Stomach smooth muscle (tissue), 2 donors: ENCODE data around the gene MED4.
A peak's percentile ranks its signal among the peaks of the same experiment; 100 is the strongest.

ENCODE experiments used
- H3K27ac ChIP-seq: one replicate; pipeline ENCODE4 v1.7.0; 2013; ENCODE audit warnings: mild to moderate bottlenecking, low read length, inconsistent platforms
- H3K27me3 ChIP-seq, 2 donors: one replicate each; pipeline ENCODE4 v1.7.0; 2013; ENCODE audit warnings: low read length in 2 of 2; ENCODE audit not compliant: insufficient read depth in 2 of 2, control insufficient read depth in 1 of 2
- H3K36me3 ChIP-seq, 2 donors: one replicate each; pipeline ENCODE4 v1.7.0; 2013; ENCODE audit warnings: low read length in 2 of 2; ENCODE audit not compliant: control insufficient read depth in 2 of 2, insufficient read depth in 2 of 2
- H3K4me1 ChIP-seq: one replicate; pipeline ENCODE4 v1.7.0; 2013; ENCODE audit warnings: low read length; ENCODE audit not compliant: control insufficient read depth, insufficient read depth
- H3K4me3 ChIP-seq, 2 donors: one replicate each; pipeline ENCODE4 v1.7.0; 2013; ENCODE audit warnings: low read length in 2 of 2
- H3K9ac ChIP-seq, 2 donors: one replicate each; pipeline ENCODE4 v1.7.0; 2013; ENCODE audit warnings: low read length in 2 of 2, mild to moderate bottlenecking in 1 of 2
- H3K9me3 ChIP-seq, 2 donors: one replicate each; pipeline ENCODE4 v1.7.0; 2013; ENCODE audit warnings: low read length in 2 of 2; ENCODE audit not compliant: control insufficient read depth in 2 of 2
- donor health status: healthy.
- donor health status: Pancreatic carcinoma.

MED4 gene, protein sequence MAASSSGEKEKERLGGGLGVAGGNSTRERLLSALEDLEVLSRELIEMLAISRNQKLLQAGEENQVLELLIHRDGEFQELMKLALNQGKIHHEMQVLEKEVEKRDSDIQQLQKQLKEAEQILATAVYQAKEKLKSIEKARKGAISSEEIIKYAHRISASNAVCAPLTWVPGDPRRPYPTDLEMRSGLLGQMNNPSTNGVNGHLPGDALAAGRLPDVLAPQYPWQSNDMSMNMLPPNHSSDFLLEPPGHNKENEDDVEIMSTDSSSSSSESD

DNA sequence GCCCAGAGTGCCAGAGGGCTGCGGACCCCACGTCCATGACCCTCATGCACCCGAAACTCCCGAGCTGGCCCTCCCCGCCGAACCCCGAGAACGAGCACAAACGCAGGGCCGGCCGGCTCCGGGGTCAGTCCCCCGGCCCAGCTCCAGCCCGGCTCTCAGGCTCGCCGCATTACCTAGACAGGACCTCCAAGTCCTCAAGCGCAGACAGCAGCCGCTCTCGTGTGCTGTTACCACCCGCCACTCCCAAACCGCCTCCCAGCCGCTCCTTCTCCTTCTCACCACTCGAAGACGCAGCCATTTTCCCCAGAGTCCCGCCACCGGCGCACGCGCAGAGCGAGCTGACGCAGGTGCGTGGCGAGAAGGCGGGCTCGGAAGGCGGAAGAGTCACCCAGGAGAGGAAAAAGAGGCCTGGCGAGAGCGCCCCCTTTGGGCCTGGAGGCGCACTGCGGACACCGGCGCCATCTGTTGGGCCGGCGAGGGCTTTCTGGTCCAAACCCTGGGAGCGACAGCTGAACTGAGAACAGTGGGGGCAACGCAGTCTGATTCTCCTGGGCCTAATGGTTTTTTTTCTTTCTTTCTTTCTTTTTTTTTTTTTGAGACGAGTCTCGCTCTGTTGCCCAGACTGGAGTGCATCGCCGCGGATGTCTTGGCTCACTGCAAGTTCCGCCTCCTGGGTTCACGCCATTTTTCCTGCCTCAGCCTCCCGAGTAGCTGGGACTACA lies at the start of gene MED4:
TSS of gene MED4 (minus strand) at position 324 of the 722 bp plus-strand sequence. CDS start at position 298, 26 bp downstream.
- H3K9me3 ChIP-seq = no peaks in the 10 kb centered on the region
- peak within 1 kb of the TSS; percentile 92 to 96 for H3K9ac ChIP-seq
- H3K4me3 ChIP-seq = peak within 1 kb of the TSS; percentile 92 to 94
- H3K27me3 ChIP-seq = no peaks in the 10 kb centered on the region
- H3K27ac ChIP-seq = peak within 1 kb of the TSS; percentile 78
- H3K4me1 ChIP-seq = peaks cover 16% of the 10 kb centered on the region
- H3K36me3 ChIP-seq = no peaks in the 10 kb centered on the region

DNA sequence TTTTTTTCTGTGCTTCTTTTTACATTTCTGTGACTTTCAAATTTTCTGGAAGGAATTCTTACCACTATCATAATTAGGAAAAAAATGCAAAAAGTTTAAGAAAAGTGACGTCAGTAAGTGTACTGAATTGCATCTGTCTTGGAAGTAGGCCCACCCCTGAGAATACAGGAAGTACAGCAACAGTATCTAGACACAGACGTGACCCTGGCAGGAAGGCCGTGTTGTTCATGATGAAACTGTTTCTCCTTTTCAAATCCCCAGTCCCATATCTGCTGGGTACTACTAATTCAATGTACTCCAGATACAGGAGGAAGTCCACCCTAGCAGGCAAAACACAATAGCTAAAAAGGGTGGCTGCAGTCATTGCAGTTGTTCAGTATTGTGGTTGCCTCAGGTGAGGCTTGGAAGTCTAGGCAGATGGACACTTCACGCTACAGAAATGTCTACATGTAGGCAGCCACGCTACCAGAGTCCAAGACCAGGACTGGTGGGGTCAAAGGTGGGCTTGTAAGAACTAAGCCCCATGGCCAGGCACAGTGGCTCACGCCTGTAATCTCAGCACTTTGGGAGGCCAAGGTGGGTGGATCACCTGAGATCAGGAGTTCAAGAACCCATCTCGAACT lies 49.6 kb upstream of the MED4 start:
- Histone ChIP-seq H3K27ac (no peak overlapping the region), H3K4me1 (no peaks in the 10 kb centered on the region)

DNA sequence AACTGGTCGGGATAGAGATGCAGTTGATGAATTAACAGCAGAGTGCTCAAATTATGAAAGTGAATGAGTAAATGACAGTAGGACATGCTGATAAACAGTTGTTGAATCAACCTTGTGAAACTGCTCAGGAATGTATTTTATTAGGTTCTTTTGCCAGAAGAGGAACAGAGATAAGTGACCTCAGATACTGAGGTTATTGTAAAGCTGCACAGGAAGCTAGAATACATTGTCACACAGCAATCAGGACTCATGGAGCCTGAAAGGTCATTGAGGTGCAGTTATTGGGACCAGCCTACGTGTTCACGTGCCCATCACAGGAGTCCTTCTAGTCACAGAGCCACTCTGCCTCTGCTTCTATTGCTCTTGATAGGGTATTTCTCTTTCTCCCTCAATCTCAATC lies 47.5 kb upstream of the MED4 start:
- H3K36me3 ChIP-seq = no peaks in the 10 kb centered on the region
- no peak overlapping the region for H3K4me3 ChIP-seq
- no peak overlapping the region for H3K27ac ChIP-seq
- H3K9ac ChIP-seq = no peak overlapping the region
- no peaks in the 10 kb centered on the region for H3K4me1 ChIP-seq
- H3K9me3 ChIP-seq = no peaks in the 10 kb centered on the region
- no peaks in the 10 kb centered on the region for H3K27me3 ChIP-seq

More for the DNA sequence above, 49.6 kb upstream of the MED4 start:
- Histone ChIP-seq H3K27me3 (no peaks in the 10 kb centered on the region), H3K36me3 (no peaks in the 10 kb centered on the region), H3K4me3 (no peak overlapping the region), H3K9me3 (no peaks in the 10 kb centered on the region), H3K9ac (no peak overlapping the region)

DNA sequence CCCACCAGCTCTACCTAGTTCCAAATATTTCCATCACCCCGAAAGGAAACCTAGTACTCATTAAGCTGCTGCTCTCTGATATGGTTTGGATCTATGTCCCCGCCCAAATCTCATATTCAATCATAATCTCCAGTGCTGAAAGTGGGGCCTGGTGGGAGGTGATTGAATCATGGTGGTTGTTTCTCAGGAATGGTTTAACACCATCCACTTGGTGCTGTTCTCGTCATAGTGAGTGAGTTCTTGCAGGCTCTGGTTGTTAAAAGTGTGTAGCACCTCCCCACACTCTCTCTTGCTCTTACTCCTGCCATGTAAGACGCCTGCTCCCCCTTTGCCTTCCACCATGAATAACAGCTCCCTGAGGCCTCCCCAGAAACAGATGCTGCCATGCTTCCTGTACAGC lies 43.4 kb upstream of the MED4 start:
- Histone ChIP-seq H3K4me3 (no peak overlapping the region), H3K27ac (no peak overlapping the region), H3K9ac (no peak overlapping the region), H3K27me3 (no peaks in the 10 kb centered on the region), H3K9me3 (no peaks in the 10 kb centered on the region), H3K36me3 (no peaks in the 10 kb centered on the region), H3K4me1 (no peaks in the 10 kb centered on the region)

DNA sequence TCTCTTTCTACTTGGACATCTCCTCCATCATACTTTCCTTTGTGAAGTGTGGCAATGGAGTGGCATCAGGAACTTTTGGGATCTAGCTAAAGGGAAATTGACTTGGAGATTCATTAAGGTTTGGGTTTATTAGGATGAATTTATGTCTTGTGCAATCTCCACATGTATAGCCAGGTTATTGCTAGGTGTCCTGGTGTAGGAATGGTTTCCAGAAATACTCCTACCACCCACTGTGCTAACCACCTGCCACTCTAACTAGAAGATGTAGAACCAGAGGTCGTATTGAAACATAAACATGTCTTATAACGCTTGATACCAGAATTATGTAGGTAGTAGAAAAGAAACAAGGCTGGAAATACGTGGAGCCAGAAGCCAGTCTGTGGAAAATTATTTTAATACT lies 38.1 kb upstream of the MED4 start:
- H3K27ac ChIP-seq = no peak overlapping the region
- H3K9ac ChIP-seq = no peak overlapping the region
- H3K9me3 ChIP-seq = no peaks in the 10 kb centered on the region
- H3K36me3 ChIP-seq = no peaks in the 10 kb centered on the region
- no peaks in the 10 kb centered on the region for H3K4me1 ChIP-seq
- no peak overlapping the region for H3K4me3 ChIP-seq
- no peaks in the 10 kb centered on the region for H3K27me3 ChIP-seq

DNA sequence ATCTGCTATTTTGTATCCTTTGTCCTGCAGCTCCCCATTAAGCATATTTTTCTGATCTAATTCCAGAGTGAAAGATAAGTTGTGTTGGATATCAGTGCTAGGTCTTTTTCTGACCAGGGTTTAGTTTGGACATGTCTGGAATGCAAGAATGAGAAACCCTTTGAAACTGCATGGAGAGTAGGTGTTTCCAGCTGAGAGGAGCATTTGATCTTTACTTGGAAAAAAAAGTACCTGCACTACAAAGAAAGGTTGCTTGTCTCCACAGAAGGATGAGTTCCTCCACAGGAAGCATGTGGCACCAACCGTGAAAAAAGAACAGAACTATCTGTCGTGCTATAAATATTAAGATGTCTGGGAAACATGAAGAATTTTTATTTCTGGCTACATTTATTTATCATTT lies 36.6 kb upstream of the MED4 start:
- Histone ChIP-seq H3K9me3 (no peaks in the 10 kb centered on the region), H3K36me3 (no peaks in the 10 kb centered on the region), H3K27me3 (no peaks in the 10 kb centered on the region), H3K4me3 (no peak overlapping the region), H3K4me1 (peaks cover 11% of the 10 kb centered on the region), H3K9ac (no peak overlapping the region), H3K27ac (no peak overlapping the region)

DNA sequence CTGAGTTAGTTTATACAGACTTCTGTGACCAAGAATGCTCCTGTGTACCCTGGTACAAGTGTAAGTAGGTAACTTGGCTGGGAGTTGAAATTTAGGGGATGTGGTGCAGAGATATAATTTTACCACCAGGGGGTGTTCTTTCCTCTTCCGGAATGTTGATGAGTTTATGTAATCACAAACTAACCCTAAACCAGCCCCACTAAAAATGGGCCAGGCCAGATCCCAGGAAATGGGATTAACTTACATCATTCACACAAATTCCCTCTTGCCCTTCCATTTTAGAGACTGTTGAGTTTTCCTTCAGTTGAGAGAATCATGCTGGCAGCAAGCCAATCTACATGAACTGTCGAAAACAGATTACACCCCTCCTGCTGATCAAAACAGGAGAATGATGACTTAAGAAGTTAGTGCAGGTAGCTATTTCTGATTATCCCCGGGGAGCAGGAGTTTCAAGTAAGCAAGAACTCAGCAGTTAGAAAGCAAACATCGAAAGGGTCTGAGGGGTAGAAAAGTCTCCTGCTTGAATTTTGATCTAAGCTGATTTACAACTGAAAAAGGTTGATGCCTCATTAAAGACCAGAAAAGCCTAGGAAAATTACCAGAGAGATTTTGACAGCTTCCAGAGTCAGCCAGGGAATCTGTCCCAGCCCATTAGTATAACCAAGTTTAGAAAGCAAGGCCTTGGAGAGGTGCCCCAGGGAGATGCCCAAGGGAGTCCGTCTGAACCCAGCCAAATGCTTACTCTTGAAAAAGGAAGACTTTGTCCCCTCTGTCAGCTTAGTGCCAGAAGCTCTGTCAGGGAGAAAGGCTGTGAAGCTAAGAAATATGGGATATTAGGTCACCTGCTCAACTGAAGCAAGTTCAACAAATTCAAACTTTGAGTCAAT lies 32.3 kb upstream of the MED4 start:
- Histone ChIP-seq H3K9me3 (no peaks in the 10 kb centered on the region), H3K4me3 (peak overlapping the region in 1 of 2 donors; percentile 17), H3K27ac (peak overlapping the region; percentile 66), H3K9ac (peak overlapping the region in 1 of 2 donors; percentile 36), H3K4me1 (peaks cover 42% of the 10 kb centered on the region), H3K36me3 (no peaks in the 10 kb centered on the region), H3K27me3 (no peaks in the 10 kb centered on the region)

DNA sequence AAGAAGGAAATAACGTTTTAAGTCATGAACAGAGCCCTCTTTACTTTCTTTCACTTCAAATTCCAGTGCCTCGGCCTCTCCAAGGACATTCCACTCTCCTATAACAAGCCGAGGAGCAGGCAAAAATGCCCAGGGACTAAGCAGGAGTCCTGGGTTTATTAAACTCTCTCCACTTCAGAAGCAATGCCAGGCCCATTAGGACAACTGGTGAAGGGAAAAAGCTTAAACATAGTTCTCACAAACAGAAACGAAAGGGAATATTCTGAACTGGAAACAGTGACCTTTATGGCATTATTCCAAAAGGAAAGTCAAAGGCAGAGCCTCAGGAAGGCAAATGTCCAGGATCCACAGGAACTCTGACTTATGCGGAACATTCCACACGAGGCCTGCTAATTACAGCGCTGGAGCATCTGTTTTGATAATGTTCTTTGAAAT lies 30.9 kb upstream of the MED4 start:
- Histone ChIP-seq H3K4me3 (peak overlapping the region; percentile 15 to 29), H3K27ac (peak overlapping the region; percentile 84), H3K9me3 (no peaks in the 10 kb centered on the region), H3K27me3 (no peaks in the 10 kb centered on the region), H3K36me3 (no peaks in the 10 kb centered on the region), H3K9ac (peak overlapping the region in 1 of 2 donors; percentile 29), H3K4me1 (peaks cover 56% of the 10 kb centered on the region)

DNA sequence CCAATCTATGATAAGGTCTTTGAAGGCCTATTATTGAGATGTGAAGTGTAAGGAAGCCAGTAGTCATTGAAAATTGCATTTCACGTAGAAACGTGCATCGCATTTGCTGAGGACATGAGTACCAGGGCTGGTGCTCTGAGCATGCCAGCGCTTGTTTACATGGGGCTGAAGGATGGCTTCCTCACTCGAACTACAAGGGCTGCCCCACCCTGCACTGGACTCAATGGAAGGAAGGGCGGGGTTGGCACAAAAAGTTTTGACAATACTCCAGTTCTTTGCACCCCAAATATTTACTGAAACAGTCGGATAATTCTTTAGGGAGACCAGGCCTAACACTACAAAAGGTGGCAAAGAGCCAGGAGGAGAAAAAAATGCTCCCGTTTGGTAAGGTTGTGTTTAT lies 28.9 kb upstream of the MED4 start:
- H3K9ac ChIP-seq = no peak overlapping the region
- H3K27me3 ChIP-seq = no peaks in the 10 kb centered on the region
- H3K36me3 ChIP-seq = no peaks in the 10 kb centered on the region
- H3K4me3 ChIP-seq = no peak overlapping the region
- H3K4me1 ChIP-seq = peaks cover 58% of the 10 kb centered on the region
- H3K9me3 ChIP-seq = no peaks in the 10 kb centered on the region
- peak overlapping the region; percentile 84 for H3K27ac ChIP-seq

DNA sequence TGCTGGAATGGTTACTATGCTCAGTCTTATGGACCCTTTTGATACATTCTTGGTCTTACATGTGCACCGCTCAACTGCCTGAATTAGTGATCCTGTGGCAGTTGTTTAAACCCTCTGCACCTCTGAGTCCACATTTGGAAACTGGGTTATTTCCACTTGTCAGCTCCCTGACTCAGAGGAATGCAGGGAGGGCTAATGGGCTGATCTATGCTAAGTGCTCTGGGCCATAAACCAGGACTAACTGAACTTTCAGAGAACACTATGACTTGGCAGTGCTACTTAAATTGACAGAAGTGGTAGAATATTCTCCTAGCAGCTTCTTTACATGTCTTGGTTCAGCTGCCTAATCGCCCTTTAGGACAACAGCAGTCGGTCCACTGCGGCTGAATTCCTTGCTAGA lies 26.8 kb upstream of the MED4 start:
- no peaks in the 10 kb centered on the region for H3K36me3 ChIP-seq
- no peaks in the 10 kb centered on the region for H3K9me3 ChIP-seq
- no peak overlapping the region for H3K9ac ChIP-seq
- H3K4me3 ChIP-seq = peak overlapping the region in 1 of 2 donors; percentile 47
- no peaks in the 10 kb centered on the region for H3K27me3 ChIP-seq
- H3K4me1 ChIP-seq = peaks cover 49% of the 10 kb centered on the region
- peak overlapping the region; percentile 62 for H3K27ac ChIP-seq
